HG03066 (cell line): ENCODE measurements around the gene MAP3K10.
"Not testable (repeated sequence)": the region's sequence is repeated elsewhere in the genome, so short reads cannot be mapped to it uniquely, and the experiment has no call there.

Experiments used
- ATAC-seq: cut with Tn5 transposase; IDR thresholded peaks from one replicate; pipeline ENCODE4 v1.9.1; 2021; ENCODE audit warnings: low read depth; ENCODE audit not compliant: unreplicated experiment

MAP3K10 gene

GRCh38 chr19:40190891-40191835, at the start of gene MAP3K10:
TSS of gene MAP3K10 (plus strand) at chr19:40191426. CDS start at chr19:40192032, 606 bp downstream.
- ATAC-seq, result peak; percentile 78

GRCh38 chr19:40141551-40141950, 49.7 kb upstream of the MAP3K10 start:
- ATAC-seq, result no peak

- ATAC-seq, result no peak
Observed at GRCh38 chr19:40143612-40144011, 47.6 kb upstream of the MAP3K10 start.

GRCh38 chr19:40144151-40144550, 47.1 kb upstream of the MAP3K10 start:
- ATAC-seq, result no peak

GRCh38 chr19:40144947-40145748, 46.1 kb upstream of the MAP3K10 start:
- ATAC-seq, result no peak

- ATAC-seq, result not testable (repeated sequence)
Observed at GRCh38 chr19:40145749-40146029, 45.5 kb upstream of the MAP3K10 start.

GRCh38 chr19:40147338-40147692, 43.9 kb upstream of the MAP3K10 start:
- ATAC-seq, result no peak

- ATAC-seq, result no peak
Observed at GRCh38 chr19:40147693-40148347, 43.4 kb upstream of the MAP3K10 start.

- no peak for ATAC-seq
Observed at GRCh38 chr19:40149501-40149900, 41.7 kb upstream of the MAP3K10 start.

- no peak for ATAC-seq
Observed at GRCh38 chr19:40150170-40150569, 41.1 kb upstream of the MAP3K10 start.

- no peak for ATAC-seq
Observed at GRCh38 chr19:40154121-40154680, 37.0 kb upstream of the MAP3K10 start.

- no peak for ATAC-seq
Observed at GRCh38 chr19:40155749-40156265, 35.4 kb upstream of the MAP3K10 start.

- ATAC-seq, result no peak
Observed at GRCh38 chr19:40157059-40157458, 34.2 kb upstream of the MAP3K10 start.

GRCh38 chr19:40159744-40160143, 31.5 kb upstream of the MAP3K10 start:
- ATAC-seq, result no peak

GRCh38 chr19:40162104-40162503, 29.1 kb upstream of the MAP3K10 start:
- ATAC-seq, result no peak

- ATAC-seq, result no peak
Observed at GRCh38 chr19:40163541-40164129, 27.6 kb upstream of the MAP3K10 start.

- no peak for ATAC-seq
Observed at GRCh38 chr19:40165362-40165937, 25.8 kb upstream of the MAP3K10 start.

- ATAC-seq, result not testable (repeated sequence)
Observed at GRCh38 chr19:40169482-40170302, 21.5 kb upstream of the MAP3K10 start.
